NCI-H1436 treated with DMSO at 0.1 percent for 48 hours (cell line): Measurements from ENCODE around the gene CPVL.

Source experiments
- DNase-seq: peaks from one replicate; lab custom pipeline; 2025; lab: John Stamatoyannopoulos, UW

Gene CPVL

GRCh38 chr7:28973591-28973990 lies 172.7 kb downstream of the CPVL start:
- DNase-seq: no peak

DNA sequence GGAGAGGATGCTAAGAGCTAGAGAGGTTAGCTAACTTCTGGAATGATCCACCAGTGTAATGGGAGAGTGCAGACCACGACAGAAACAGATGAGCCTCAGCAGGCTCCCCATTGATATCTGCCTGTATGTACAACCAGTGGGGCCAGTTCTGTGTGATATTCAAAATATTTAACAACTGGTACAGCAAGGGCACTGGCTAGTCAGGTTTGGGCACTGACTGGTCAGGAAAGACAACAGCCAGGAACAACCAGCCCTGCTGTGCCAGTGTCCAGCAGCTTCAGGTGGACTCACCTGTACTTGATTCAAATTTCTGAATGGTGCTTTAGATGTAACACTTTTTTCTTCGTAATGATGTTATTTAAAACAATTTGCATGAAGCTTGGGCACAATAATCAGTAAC lies 182.3 kb downstream of the CPVL start:
- no peak for DNase-seq

DNA sequence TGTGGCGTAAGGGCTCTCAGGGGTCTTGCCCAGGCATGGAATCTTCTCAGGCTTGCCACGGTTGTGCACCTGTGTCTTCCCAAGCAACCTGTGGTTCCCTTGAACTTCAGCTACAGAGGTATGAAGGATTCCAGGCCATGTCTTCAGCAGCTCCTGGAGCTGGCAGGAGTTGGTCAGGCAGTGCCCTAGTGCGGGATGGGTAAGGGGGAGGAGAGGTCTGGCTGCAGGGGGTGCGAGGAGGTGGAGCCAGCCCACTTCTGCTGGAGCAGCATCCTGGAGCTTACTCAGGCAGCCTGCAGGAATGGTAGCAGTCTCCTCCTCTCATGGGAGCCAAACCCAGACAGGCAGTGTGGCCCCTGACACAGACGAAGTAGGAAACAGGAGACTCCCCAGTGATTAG lies 184.4 kb downstream of the CPVL start:
- no peak for DNase-seq

- DNase-seq: no peak
These were observed 186.1 kb downstream of the CPVL start for GRCh38 chr7:28960071-28960840.

DNA sequence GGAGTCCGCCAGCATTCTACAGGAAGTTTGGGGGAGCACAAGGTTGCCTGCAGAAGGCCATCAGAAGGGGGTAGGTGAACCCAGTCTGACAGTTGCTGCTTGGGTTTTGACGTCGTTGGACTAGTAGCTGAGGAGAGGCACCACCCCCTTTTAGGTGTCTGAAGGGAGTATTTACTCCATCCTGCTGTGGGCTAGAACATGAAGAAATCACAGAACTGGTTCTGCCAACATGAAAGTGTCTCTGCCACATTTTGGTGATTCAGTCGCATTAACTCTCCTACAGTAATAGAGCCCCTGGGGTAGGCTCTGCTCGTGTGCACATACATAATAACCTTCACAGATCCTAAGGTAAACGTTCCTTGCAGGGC lies 187.4 kb downstream of the CPVL start:
- DNase-seq: no peak

DNA sequence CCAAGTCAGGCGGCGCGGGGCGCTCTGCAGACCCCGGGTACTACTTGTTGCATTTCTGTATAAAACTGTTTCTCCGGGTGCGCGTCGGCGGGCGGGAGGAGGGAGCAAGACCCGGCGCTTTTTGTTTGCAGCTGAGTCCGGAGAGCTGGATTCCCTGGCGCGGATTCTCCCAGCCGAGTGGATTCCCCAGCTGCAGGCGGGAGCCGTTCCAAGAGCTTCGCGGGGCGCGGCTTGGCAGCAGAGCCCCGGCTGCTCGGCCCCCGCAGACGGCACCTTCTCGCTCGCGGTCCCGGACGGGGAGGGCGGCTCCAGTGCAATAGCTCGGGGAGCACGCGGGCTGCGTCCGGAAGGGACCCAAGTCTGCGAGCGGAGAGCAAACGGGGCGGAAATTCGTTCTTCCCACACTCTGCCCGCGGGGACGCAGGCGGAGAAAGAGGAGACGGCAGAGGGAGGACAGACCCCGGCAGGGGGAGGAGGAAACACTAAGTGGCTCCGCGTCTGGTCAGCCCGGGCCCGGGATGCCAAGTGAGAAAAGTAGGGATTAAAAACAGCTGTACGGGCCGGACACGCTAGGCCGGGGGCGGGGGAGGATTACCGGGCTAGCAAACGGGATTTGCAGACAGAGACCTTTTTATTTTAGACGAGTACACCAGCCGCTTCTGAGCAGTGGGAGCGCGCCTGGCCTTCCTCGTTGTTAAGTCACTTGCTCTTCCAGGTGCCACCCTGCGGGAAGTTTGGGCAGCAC lies 187.9 kb downstream of the CPVL start, which contains the start of gene TRIL:
TSS of gene TRIL (minus strand) at position 96 of the 745 bp plus-strand sequence. CDS start 284 bp downstream, outside the sequence.
- no peak for DNase-seq

- DNase-seq: no peak
These were observed 188.5 kb downstream of the CPVL start for GRCh38 chr7:28957751-28958234.

GRCh38 chr7:28957064-28957750 lies 189.1 kb downstream of the CPVL start:
- no peak for DNase-seq

DNA sequence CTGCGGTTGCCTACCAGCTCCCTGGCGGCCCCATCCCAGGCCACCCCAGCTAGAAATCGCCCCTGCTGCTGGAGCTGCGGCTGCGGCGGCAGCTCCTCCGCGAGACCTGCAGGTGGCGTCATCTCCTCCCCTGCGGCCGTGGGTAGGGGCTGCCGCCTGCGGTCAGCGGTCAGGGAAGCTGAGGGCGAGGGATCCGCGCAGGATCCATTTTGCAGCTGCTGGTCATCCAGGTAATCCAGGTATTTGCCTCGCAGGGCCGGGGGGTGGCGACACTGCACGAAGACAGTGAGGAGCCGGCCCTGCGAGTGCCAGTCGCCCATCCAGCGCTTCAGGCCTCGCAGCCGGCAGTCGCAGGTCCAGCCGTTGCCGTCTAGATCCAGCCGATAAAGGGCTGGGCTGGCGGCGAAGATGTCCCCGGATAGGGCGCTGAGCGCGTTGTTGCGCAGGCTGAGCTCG lies 189.7 kb downstream of the CPVL start:
- DNase-seq: no peak

DNA sequence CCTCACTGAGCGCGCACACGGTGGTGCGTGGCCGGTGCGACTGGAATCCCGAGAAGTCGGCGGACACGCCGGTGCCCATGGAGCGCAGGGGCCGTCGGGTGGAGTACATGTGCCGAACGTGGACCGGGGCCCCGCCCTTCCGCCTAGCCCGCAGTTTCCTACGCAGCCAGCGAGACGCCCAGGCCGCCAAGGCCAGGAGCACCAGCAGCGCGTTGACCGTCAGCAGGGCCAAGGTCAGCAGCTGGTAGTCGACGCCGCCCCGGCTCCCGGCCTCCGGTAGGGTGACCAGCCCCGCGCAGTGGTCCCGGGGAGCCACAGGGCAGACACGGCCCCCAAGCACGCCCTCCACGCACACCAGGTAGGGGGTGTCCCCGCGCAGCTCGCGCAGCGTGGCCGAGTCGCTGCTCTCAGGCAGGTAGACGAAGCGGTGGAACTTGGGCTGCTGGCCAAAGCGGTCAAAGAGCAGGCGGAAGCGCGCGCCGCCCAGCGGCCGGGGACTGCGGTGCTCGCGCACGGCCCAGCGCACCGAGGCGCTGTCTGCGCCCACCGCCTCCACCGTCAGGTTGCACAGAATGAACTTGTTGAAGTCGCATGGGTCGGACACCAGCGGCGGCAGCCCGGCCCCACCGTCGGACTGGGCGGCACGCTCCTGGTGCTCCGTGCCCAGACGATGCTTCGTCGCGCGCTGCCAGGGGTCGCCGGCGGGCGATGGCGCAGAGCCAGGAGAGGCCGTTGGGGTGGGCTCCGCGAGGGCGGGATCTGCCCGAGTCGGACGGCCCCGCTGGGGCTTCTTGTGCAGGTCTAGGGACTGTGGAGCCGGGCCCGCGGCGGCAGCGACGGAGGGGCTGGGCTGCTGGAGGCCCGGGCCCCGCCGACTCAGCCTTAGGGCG lies 190.4 kb downstream of the CPVL start:
- peak; percentile 31 for DNase-seq

GRCh38 chr7:28955356-28955717 lies 191.0 kb downstream of the CPVL start:
- DNase-seq: no peak

DNA sequence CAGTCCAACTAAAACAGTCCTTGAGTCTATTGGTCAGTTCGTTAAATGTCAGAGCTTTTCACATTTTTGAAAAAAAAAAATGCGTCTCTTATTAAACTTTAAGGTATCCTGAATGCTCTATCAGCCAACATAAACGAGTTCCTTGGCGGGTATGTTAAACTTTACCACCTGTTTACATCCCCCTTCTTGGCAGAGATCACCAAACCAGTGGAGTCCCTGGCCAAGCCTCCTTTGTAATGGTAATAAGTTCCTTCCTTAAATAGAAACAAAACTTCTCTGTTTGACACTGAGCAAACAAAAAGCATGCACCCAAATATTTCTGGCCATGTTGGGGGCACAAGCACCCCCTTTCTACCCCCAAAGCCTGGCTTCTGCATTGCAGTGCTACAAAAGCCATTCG lies 191.4 kb downstream of the CPVL start:
- no peak for DNase-seq

DNA sequence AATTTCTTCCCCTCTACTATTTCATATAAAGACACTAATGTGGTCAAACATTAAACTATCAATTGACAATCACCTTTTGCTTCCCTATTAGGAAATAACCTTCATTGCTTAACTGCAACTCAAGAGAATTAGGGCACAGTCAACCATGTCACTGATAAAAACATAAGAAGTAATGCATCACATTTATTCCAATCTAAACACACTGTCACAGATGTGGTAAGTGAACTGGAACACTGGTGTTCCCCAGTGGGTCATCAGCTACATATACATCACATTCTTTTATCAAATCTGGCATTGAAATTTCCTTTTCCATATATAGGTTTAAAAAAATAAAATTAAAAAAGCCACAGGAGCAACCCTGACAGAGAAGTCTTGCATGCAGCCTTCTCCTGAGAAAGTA lies 191.9 kb downstream of the CPVL start:
- DNase-seq: no peak

DNA sequence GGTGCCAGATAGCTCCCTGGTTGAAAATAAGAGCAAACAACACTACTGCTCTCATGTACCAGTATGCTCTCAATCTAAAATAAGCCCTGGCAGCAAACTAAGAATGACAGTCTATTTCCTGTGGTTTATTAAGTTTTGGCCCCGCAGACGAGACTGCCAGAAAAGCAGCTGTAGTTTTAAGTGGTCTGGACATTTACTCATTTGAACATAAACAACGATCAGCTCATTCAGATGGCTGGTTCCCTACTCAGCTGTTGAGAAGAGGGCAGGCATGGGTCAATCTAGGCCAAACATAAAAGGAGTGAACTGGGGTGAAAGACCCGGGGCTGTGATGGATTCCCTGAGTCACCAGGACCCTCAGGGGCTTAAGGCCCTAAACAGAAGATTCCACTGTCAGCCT lies 192.7 kb downstream of the CPVL start:
- DNase-seq: no peak
